ENCODE measurements around the gene DPM3. TPM values are rescaled to one million over a fixed set of nuclear protein-coding genes. Genes with fewer than 3 reads are reported as not detected.

DPM3 gene
- total RNA-seq, 1 experiment from 2014 or later: 113 TPM

- H3K9me2 ChIP-seq (ENCODE audit: insufficient read depth): no peaks in the 10 kb centered on the region
- H3K79me2 ChIP-seq (ENCODE audit: insufficient read depth, low read length): peaks cover 40% of the 10 kb centered on the region
- no TSS peak for BruUV-seq (replicated peaks)
- DNase-seq (ENCODE audit: low read depth, low spot score) (no peak), ATAC-seq (no peak)
- RAD21 ChIA-PET (ENCODE audit: low non-redundant PET in 1 of 2, low total read pairs in 2 of 2, uncharacterized antibody in 2 of 2, unreplicated experiment in 2 of 2): interaction anchor here in 1 of 2 experiments (1.7 kb wide), 1 partner anchor 30 kb away, joined by 7 read pairs; no protein-coding TSS in a partner anchor
- peak overlapping the region; percentile 95 for H3K27ac ChIP-seq (ENCODE audit: low read depth, low read length)
- intact Hi-C loops (cut with micrococcal nuclease): loop anchor here (5.0 kb wide), 1 partner anchor 165 kb away; the partner anchor contains the start of genes CKS1B and SHC1
- no peaks in the 10 kb centered on the region for H3K27me3 ChIP-seq (ENCODE audit: insufficient read depth, low read length)
- peak overlapping the region; percentile 47 to 77 for H3K4me3 ChIP-seq (replicated peaks in 1 of 2; ENCODE audit: low read depth in 1 of 2, low read length in 2 of 2)
- POLR2A ChIA-PET: interaction anchor here (1.0 to 1.1 kb wide), 2 partner anchors 35 to 37 kb away, joined by 3 read pairs; no protein-coding TSS in a partner anchor
- no peaks in the 10 kb centered on the region for H3K9me3 ChIP-seq (ENCODE audit: control insufficient read depth in 1 of 2, insufficient read depth in 1 of 2, low read depth in 1 of 2, low read length in 2 of 2)
- no peak overlapping the region for H2AFZ ChIP-seq (ENCODE audit: low read depth, low read length, poor library complexity, severe bottlenecking)
- peaks cover 8 to 21% of the 10 kb centered on the region in 2 experiments; a peak in 1 of 4 replicates for H3K36me3 ChIP-seq (ENCODE audit: control insufficient read depth in 1 of 2, insufficient read depth in 2 of 2, low read length in 2 of 2)
- peaks cover 31 to 54% of the 10 kb centered on the region in 2 experiments for H3K4me1 ChIP-seq (ENCODE audit: control insufficient read depth in 1 of 2, insufficient read depth in 2 of 2, low read length in 2 of 2)
- no peak for TF ChIP-seq EGR1 (IDR thresholded peaks at IDR 0.05; ENCODE audit: low read depth)
- peak overlapping the region; percentile 97 for H3K9ac ChIP-seq (ENCODE audit: low read length)
- H3K4me2 ChIP-seq (ENCODE audit: low read length): peak overlapping the region; percentile 89
- CTCF ChIA-PET: interaction anchor here (0.7 to 2.4 kb wide), 4 partner anchors 30 to 52 kb away, joined by 3 to 8 read pairs (median 3); partner anchors contain the start of gene KRTCAP2
- no peaks in the 10 kb centered on the region for H4K20me1 ChIP-seq (ENCODE audit: insufficient read depth)
These were observed 3.0 kb downstream of the DPM3 start for GRCh38 chr1:155137154-155137949.

- no peak overlapping the region for H2AFZ ChIP-seq (ENCODE audit: low read depth, low read length, poor library complexity, severe bottlenecking)
- intact Hi-C loops (cut with micrococcal nuclease): loop anchor here (5.0 kb wide), 1 partner anchor 164 kb away; the partner anchor contains the start of genes CKS1B and SHC1
- ChIA-PET CTCF (interaction anchor here (0.7 to 2.4 kb wide), 6 partner anchors 30 to 56 kb away, joined by 3 to 8 read pairs (median 4); partner anchors contain the start of gene KRTCAP2), RAD21 (ENCODE audit: low non-redundant PET in 1 of 2, low total read pairs in 2 of 2, uncharacterized antibody in 2 of 2, unreplicated experiment in 2 of 2) (interaction anchor here in 1 of 2 experiments (1.7 kb wide), 1 partner anchor 31 kb away, joined by 7 read pairs; no protein-coding TSS in a partner anchor), POLR2A (interaction anchor here (1.0 kb wide), 1 partner anchor 37 kb away, joined by 3 read pairs; no protein-coding TSS in a partner anchor)
- peak overlapping the region; percentile 97 for H3K9ac ChIP-seq (ENCODE audit: low read length)
- no peaks in the 10 kb centered on the region for H3K9me2 ChIP-seq (ENCODE audit: insufficient read depth)
- ATAC-seq (no peak), DNase-seq (ENCODE audit: low read depth, low spot score) (no peak)
- peak overlapping the region; percentile 95 for H3K27ac ChIP-seq (ENCODE audit: low read depth, low read length)
- H3K79me2 ChIP-seq (ENCODE audit: insufficient read depth, low read length): peaks cover 42% of the 10 kb centered on the region
- peaks cover 31 to 56% of the 10 kb centered on the region in 2 experiments for H3K4me1 ChIP-seq (ENCODE audit: control insufficient read depth in 1 of 2, insufficient read depth in 2 of 2, low read length in 2 of 2)
- H3K27me3 ChIP-seq (ENCODE audit: insufficient read depth, low read length): no peaks in the 10 kb centered on the region
- peaks cover 12 to 23% of the 10 kb centered on the region in 2 experiments; a peak in 3 of 4 replicates for H3K36me3 ChIP-seq (ENCODE audit: control insufficient read depth in 1 of 2, insufficient read depth in 2 of 2, low read length in 2 of 2)
- peak overlapping the region; percentile 47 to 77 for H3K4me3 ChIP-seq (replicated peaks in 1 of 2; ENCODE audit: low read depth in 1 of 2, low read length in 2 of 2)
- H3K4me2 ChIP-seq (ENCODE audit: low read length): peak overlapping the region; percentile 89
- no peaks in the 10 kb centered on the region for H4K20me1 ChIP-seq (ENCODE audit: insufficient read depth)
- BruUV-seq (replicated peaks): no TSS peak
- H3K9me3 ChIP-seq (ENCODE audit: control insufficient read depth in 1 of 2, insufficient read depth in 1 of 2, low read depth in 1 of 2, low read length in 2 of 2): no peaks in the 10 kb centered on the region
- TF ChIP-seq TCF7L2 (IDR thresholded peaks at IDR 0.05; ENCODE audit: borderline replicate concordance, extremely low read depth, insufficient read depth, insufficient read length) (no peak), SIN3A (IDR thresholded peaks at IDR 0.05; ENCODE audit: low read depth) (no peak), ZNF274 (IDR thresholded peaks at IDR 0.05; ENCODE audit: low read depth, low read length) (no peak), SP1 (IDR thresholded peaks at IDR 0.05; ENCODE audit: low read depth) (no peak), REST (IDR thresholded peaks at IDR 0.05; ENCODE audit: low read depth) (no peak), POLR2A (IDR thresholded peaks at IDR 0.05; ENCODE audit: borderline replicate concordance, extremely low read depth, insufficient read depth, insufficient read length) (no peak), CEBPB (IDR thresholded peaks at IDR 0.05; ENCODE audit: low read depth) (no peak), CTCF (IDR thresholded peaks at IDR 0.05 in 2 of 3, conservative IDR thresholded peaks at IDR 0.05 in 1 of 3; ENCODE audit: borderline replicate concordance in 1 of 3, insufficient read depth in 1 of 3, low read depth in 2 of 3, low read length in 2 of 3) (no peak), CBX3 (IDR thresholded peaks at IDR 0.05; ENCODE audit: low read depth) (no peak), EGR1 (IDR thresholded peaks at IDR 0.05; ENCODE audit: low read depth) (no peak), ELF1 (IDR thresholded peaks at IDR 0.05; ENCODE audit: borderline replicate concordance, low read depth) (no peak), EZH2phosphoT487 (IDR thresholded peaks at IDR 0.05; ENCODE audit: borderline replicate concordance) (no peak)
These were observed 3.6 kb downstream of the DPM3 start for GRCh38 chr1:155136748-155137147.

All from HCT116 (cell line).